Measurements from ENCODE around the gene KRR1.
"Not testable (repeated sequence)": the region's sequence is repeated elsewhere in the genome, so short reads cannot be mapped to it uniquely, and the experiment has no call there.

The KRR1 gene

GRCh38 chr12:75489187-75489586 is 22.2 kb downstream of the KRR1 start:
- no CpG with 5 or more reads among the region's 2 CpGs for WGBS (ENCODE audit: extremely low coverage, insufficient coverage, insufficient read length)
- no peak overlapping the region for H2AFZ ChIP-seq (ENCODE audit: insufficient read depth, low read length, poor library complexity)
- H4K12ac ChIP-seq (ENCODE audit: low read depth, low read length), result no peak overlapping the region
- H3K79me1 ChIP-seq (ENCODE audit: low read length), result no peaks in the 10 kb centered on the region
- no peak overlapping the region for H2BK120ac ChIP-seq (ENCODE audit: insufficient read depth, low read length, poor library complexity)
- no peak overlapping the region for H3K27ac ChIP-seq (ENCODE audit: low read depth, low read length)
- no peak overlapping the region for H3K18ac ChIP-seq (ENCODE audit: low read length)
- H3K27me3 ChIP-seq (ENCODE audit: insufficient read depth, low read length), result no peaks in the 10 kb centered on the region
- H2BK12ac ChIP-seq (ENCODE audit: low read length), result no peak overlapping the region
- no peak overlapping the region for H3K9ac ChIP-seq (ENCODE audit: low read length)
- H3K4ac ChIP-seq (ENCODE audit: low read depth, low read length), result no peak overlapping the region
- H3K79me2 ChIP-seq (ENCODE audit: control insufficient read depth, insufficient read depth, low read length, poor library complexity), result no peaks in the 10 kb centered on the region
- no peak overlapping the region for H4K8ac ChIP-seq (ENCODE audit: low read depth, low read length)
- H3K4me1 ChIP-seq (ENCODE audit: control insufficient read depth in 1 of 2, insufficient read depth in 2 of 2, low read length in 2 of 2), result peaks cover 0 to 2% of the 10 kb centered on the region in 2 experiments
- H3K4me3 ChIP-seq (ENCODE audit: low read depth, low read length), result no peak overlapping the region
- H3K4me2 ChIP-seq (ENCODE audit: low read length), result no peak overlapping the region
- H3K9me3 ChIP-seq (ENCODE audit: insufficient read depth, low read depth, low read length), result no peaks in the 10 kb centered on the region
- no peak overlapping the region for H4K91ac ChIP-seq (ENCODE audit: low read depth, low read length)
- H3K23ac ChIP-seq (ENCODE audit: low read length), result no peak overlapping the region
- H2AK5ac ChIP-seq (ENCODE audit: low read length), result no peak overlapping the region
- no peak overlapping the region for H2BK5ac ChIP-seq (ENCODE audit: low read depth, low read length, poor library complexity)
- no peaks in the 10 kb centered on the region for H3K36me3 ChIP-seq (ENCODE audit: control insufficient read depth in 1 of 2, insufficient read depth in 2 of 2, low read length in 2 of 2)
- DNase-seq, result no peak
- H3K14ac ChIP-seq (ENCODE audit: low read length), result no peak overlapping the region

- Histone ChIP-seq H3K4me3 (ENCODE audit: low read depth, low read length) (no peak overlapping the region), H3K27me3 (ENCODE audit: insufficient read depth, low read length) (no peaks in the 10 kb centered on the region), H3K9me3 (ENCODE audit: insufficient read depth, low read depth, low read length) (no peaks in the 10 kb centered on the region), H2AFZ (ENCODE audit: insufficient read depth, low read length, poor library complexity) (no peak overlapping the region), H3K4me2 (ENCODE audit: low read length) (no peak overlapping the region), H3K79me1 (ENCODE audit: low read length) (no peaks in the 10 kb centered on the region), H4K8ac (ENCODE audit: low read depth, low read length) (no peak overlapping the region), H2BK120ac (ENCODE audit: insufficient read depth, low read length, poor library complexity) (no peak overlapping the region), H3K14ac (ENCODE audit: low read length) (no peak overlapping the region), H3K4me1 (ENCODE audit: control insufficient read depth in 1 of 2, insufficient read depth in 2 of 2, low read length in 2 of 2) (peaks cover 0 to 2% of the 10 kb centered on the region in 2 experiments), H3K27ac (ENCODE audit: low read depth, low read length) (no peak overlapping the region), H3K4ac (ENCODE audit: low read depth, low read length) (no peak overlapping the region), H2BK5ac (ENCODE audit: low read depth, low read length, poor library complexity) (no peak overlapping the region), H3K79me2 (ENCODE audit: control insufficient read depth, insufficient read depth, low read length, poor library complexity) (no peaks in the 10 kb centered on the region), H3K23ac (ENCODE audit: low read length) (no peak overlapping the region), H2BK12ac (ENCODE audit: low read length) (no peak overlapping the region), H3K36me3 (ENCODE audit: control insufficient read depth in 1 of 2, insufficient read depth in 2 of 2, low read length in 2 of 2) (no peaks in the 10 kb centered on the region), H2AK5ac (ENCODE audit: low read length) (no peak overlapping the region), H3K18ac (ENCODE audit: low read length) (peak overlapping the region; percentile 59), H4K12ac (ENCODE audit: low read depth, low read length) (peak overlapping the region; percentile 70), H4K91ac (ENCODE audit: low read depth, low read length) (no peak overlapping the region), H3K9ac (ENCODE audit: low read length) (no peak overlapping the region)
- peak; percentile 44 to 74 for DNase-seq
Observed at GRCh38 chr12:75488553-75488952, 22.9 kb downstream of the KRR1 start.

DNA sequence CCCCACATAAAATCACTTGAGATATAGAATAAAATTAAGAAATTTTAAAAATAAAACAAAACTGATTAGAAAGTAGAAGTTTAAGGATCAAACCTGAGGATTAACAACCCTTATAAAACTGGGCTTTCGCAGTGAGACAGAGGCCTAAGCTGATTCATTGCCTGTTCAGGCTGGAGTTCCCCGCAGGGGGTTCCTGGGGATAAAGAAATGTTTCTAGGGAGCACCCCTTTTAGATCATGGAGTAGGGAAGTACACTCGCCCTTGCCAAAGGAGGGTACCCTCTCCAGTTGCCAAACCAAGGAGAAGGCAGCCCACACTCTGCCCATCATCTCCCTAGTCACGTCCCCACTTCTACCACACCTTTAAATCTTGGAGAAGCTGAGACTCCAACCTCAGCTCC is 24.1 kb downstream of the KRR1 start:
- H3K27ac ChIP-seq (ENCODE audit: low read depth, low read length), result no peak overlapping the region
- no peak overlapping the region for H4K91ac ChIP-seq (ENCODE audit: low read depth, low read length)
- no peak overlapping the region for H2BK5ac ChIP-seq (ENCODE audit: low read depth, low read length, poor library complexity)
- H2BK120ac ChIP-seq (ENCODE audit: insufficient read depth, low read length, poor library complexity), result no peak overlapping the region
- no peak overlapping the region for H3K4me3 ChIP-seq (ENCODE audit: low read depth, low read length)
- no peaks in the 10 kb centered on the region for H3K9me3 ChIP-seq (ENCODE audit: insufficient read depth, low read depth, low read length)
- no CpG with 5 or more reads among the region's 4 CpGs for WGBS (ENCODE audit: extremely low coverage, insufficient coverage, insufficient read length)
- H3K79me1 ChIP-seq (ENCODE audit: low read length), result no peaks in the 10 kb centered on the region
- no peak overlapping the region for H2AK5ac ChIP-seq (ENCODE audit: low read length)
- no peak overlapping the region for H3K18ac ChIP-seq (ENCODE audit: low read length)
- no peak overlapping the region for H3K4me2 ChIP-seq (ENCODE audit: low read length)
- DNase-seq, result peak in 1 of 2 donors; percentile 36
- no peak overlapping the region for H4K8ac ChIP-seq (ENCODE audit: low read depth, low read length)
- H2AFZ ChIP-seq (ENCODE audit: insufficient read depth, low read length, poor library complexity), result no peak overlapping the region
- H4K12ac ChIP-seq (ENCODE audit: low read depth, low read length), result no peak overlapping the region
- no peaks in the 10 kb centered on the region for H3K79me2 ChIP-seq (ENCODE audit: control insufficient read depth, insufficient read depth, low read length, poor library complexity)
- no peak overlapping the region for H2BK12ac ChIP-seq (ENCODE audit: low read length)
- H3K9ac ChIP-seq (ENCODE audit: low read length), result no peak overlapping the region
- no peak overlapping the region for H3K4ac ChIP-seq (ENCODE audit: low read depth, low read length)
- no peaks in the 10 kb centered on the region for H3K36me3 ChIP-seq (ENCODE audit: control insufficient read depth in 1 of 2, insufficient read depth in 2 of 2, low read length in 2 of 2)
- peaks cover 0 to 4% of the 10 kb centered on the region in 2 experiments for H3K4me1 ChIP-seq (ENCODE audit: control insufficient read depth in 1 of 2, insufficient read depth in 2 of 2, low read length in 2 of 2)
- H3K27me3 ChIP-seq (ENCODE audit: insufficient read depth, low read length), result no peaks in the 10 kb centered on the region
- H3K23ac ChIP-seq (ENCODE audit: low read length), result no peak overlapping the region
- H3K14ac ChIP-seq (ENCODE audit: low read length), result no peak overlapping the region

DNA sequence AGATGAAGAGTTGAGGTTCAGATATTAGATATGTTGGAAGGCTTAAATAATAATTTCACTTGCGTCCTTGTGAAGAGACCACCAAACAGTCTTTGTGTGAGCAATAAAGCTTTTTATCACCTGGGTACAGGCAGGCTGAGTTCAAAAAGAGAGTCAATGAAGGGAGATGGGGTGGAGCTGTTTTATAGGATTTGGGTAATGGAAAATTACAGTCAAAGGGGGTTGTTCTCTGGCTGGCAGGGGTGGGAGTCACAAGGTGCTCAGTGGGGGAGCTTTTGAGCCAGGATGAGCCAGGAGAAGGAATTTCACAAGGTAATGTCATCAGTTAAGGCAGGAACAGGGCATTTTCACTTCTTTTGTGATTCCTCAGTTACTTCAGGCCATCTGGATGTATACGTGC is 27.0 kb downstream of the KRR1 start:
- not testable (repeated sequence) for H4K12ac ChIP-seq (ENCODE audit: low read depth, low read length); H2BK12ac ChIP-seq (ENCODE audit: low read length); H3K79me1 ChIP-seq (ENCODE audit: low read length); H3K79me2 ChIP-seq (ENCODE audit: control insufficient read depth, insufficient read depth, low read length, poor library complexity); H3K36me3 ChIP-seq (ENCODE audit: control insufficient read depth in 1 of 2, insufficient read depth in 2 of 2, low read length in 2 of 2); H2BK120ac ChIP-seq (ENCODE audit: insufficient read depth, low read length, poor library complexity); H3K4me3 ChIP-seq (ENCODE audit: low read depth, low read length); DNase-seq; H3K14ac ChIP-seq (ENCODE audit: low read length); H3K4me1 ChIP-seq (ENCODE audit: control insufficient read depth in 1 of 2, insufficient read depth in 2 of 2, low read length in 2 of 2); H3K18ac ChIP-seq (ENCODE audit: low read length); H3K27me3 ChIP-seq (ENCODE audit: insufficient read depth, low read length); H4K8ac ChIP-seq (ENCODE audit: low read depth, low read length); H3K9me3 ChIP-seq (ENCODE audit: insufficient read depth, low read depth, low read length); H2AFZ ChIP-seq (ENCODE audit: insufficient read depth, low read length, poor library complexity); H4K91ac ChIP-seq (ENCODE audit: low read depth, low read length); H3K4me2 ChIP-seq (ENCODE audit: low read length); H3K4ac ChIP-seq (ENCODE audit: low read depth, low read length); H2BK5ac ChIP-seq (ENCODE audit: low read depth, low read length, poor library complexity); H3K27ac ChIP-seq (ENCODE audit: low read depth, low read length); H2AK5ac ChIP-seq (ENCODE audit: low read length); H3K23ac ChIP-seq (ENCODE audit: low read length); H3K9ac ChIP-seq (ENCODE audit: low read length)
- no CpG with 5 or more reads among the region's 2 CpGs for WGBS (ENCODE audit: extremely low coverage, insufficient coverage, insufficient read length)
